Activated CD4-positive, alpha-beta memory T cell treated with anti-CD3 and anti-CD28 coated beads, Interleukin-2, amount 10 ng/mL, durations not matched to agents 7 days and 5 days (primary cell): Measurements from ENCODE around the gene ZMAT5. TPM values are rescaled to one million over a fixed set of nuclear protein-coding genes. Genes with fewer than 3 reads are reported as not detected.

Experiments
- CTCF ChIA-PET: fragments of 350-600 bp; sonication (Branson Sonifier 250); formaldehyde crosslinking; loops from one replicate; lab custom pipeline; 2021; ENCODE audit warnings: antibody characterized with exemption, inconsistent platforms; lab: Charles Lee
- POLR2A ChIA-PET: fragments of 350-600 bp; sonication (Branson Sonifier 250); formaldehyde crosslinking; loops from one replicate; lab custom pipeline; 2021; ENCODE audit warnings: antibody characterized with exemption; lab: Charles Lee
- DNase-seq: peaks from one replicate; pipeline ENCODE4 v3.0.0-alpha.2; 2020
- H3K27ac Mint-ChIP-seq: one replicate; pipeline ENCODE4 v1.8.0; 2021; ENCODE audit warnings: mild to moderate bottlenecking, mixed read lengths
- H3K27me3 Mint-ChIP-seq: one replicate; pipeline ENCODE4 v1.8.0; 2021; ENCODE audit warnings: mixed read lengths
- H3K36me3 Mint-ChIP-seq: one replicate; pipeline ENCODE4 v1.8.0; 2021; ENCODE audit warnings: low read depth, mixed read lengths
- H3K4me1 Mint-ChIP-seq: one replicate; pipeline ENCODE4 v1.8.0; 2021; ENCODE audit warnings: mixed read lengths
- H3K4me3 Mint-ChIP-seq: one replicate; pipeline ENCODE4 v1.8.0; 2021; ENCODE audit warnings: mild to moderate bottlenecking, mixed read lengths
- H3K9me3 Mint-ChIP-seq: one replicate; pipeline ENCODE4 v1.8.0; 2021; ENCODE audit warnings: mixed read lengths
- total RNA-seq, 2 experiments: library from RNA; stranded (reverse); gene quantifications; one replicate each; pipeline ENCODE4 v1.2.3, GENCODE V29; 2021

The ZMAT5 gene
- total RNA-seq, 2 experiments from 2014 or later: 23.1 to 26.4 TPM

DNA sequence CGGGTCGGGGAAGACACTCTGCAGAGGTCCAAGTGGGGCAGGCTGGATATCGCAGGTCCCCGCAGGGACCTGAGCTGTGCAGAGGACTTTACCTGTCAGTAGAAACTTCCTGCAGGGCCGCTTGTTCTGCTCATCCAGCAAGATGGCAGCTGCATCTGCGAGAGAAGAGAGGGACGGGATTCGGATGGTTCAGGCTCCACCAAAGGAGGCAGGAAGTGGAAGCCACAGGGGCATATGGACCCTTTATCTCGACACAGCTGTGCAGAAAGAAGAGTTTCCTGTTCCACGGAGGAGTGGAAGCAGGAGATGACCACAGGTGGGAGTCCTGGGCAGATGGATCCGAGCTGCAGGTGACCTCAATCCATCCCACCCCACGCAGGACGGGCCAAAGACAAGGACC lies 24.5 kb downstream of the ZMAT5 start:
- no peak for DNase-seq
- H3K27ac Mint-ChIP-seq: no peak overlapping the region
- H3K36me3 Mint-ChIP-seq: peaks cover 8% of the 10 kb centered on the region
- H3K9me3 Mint-ChIP-seq: no peaks in the 10 kb centered on the region
- no peak overlapping the region for H3K4me3 Mint-ChIP-seq
- ChIA-PET CTCF (no interaction called here), POLR2A (interaction anchor here (0.9 to 1.1 kb wide), 3 partner anchors 9 to 24 kb away, joined by 3 read pairs; partner anchors contain the start of gene ZMAT5)
- no peaks in the 10 kb centered on the region for H3K27me3 Mint-ChIP-seq
- no peaks in the 10 kb centered on the region for H3K4me1 Mint-ChIP-seq

DNA sequence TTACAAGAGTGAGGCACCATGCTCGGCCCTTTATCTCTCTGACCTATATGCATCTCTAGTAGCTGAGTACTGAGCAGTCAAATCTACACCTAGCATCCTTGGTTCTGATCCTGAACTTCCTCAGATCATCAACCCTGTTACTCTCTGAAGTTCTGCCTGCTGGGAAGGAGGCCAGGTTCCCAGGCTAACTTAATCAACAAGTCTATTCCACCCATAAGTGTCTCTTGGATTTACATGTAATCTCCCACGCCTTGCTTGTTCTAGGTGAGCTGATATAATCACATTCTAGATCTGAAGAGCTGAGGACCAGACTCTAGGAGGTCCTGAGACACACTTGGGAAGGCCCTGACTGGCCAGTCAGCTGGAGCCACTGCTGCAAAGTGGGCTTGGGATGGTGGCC lies 24.9 kb downstream of the ZMAT5 start:
- H3K27me3 Mint-ChIP-seq: no peaks in the 10 kb centered on the region
- no peaks in the 10 kb centered on the region for H3K9me3 Mint-ChIP-seq
- no peak overlapping the region for H3K27ac Mint-ChIP-seq
- POLR2A ChIA-PET: interaction anchor here (0.9 to 1.1 kb wide), 3 partner anchors 9 to 25 kb away, joined by 3 read pairs; partner anchors contain the start of gene ZMAT5
- H3K4me3 Mint-ChIP-seq: no peak overlapping the region
- CTCF ChIA-PET: no interaction called here
- DNase-seq: no peak
- H3K36me3 Mint-ChIP-seq: peaks cover 8% of the 10 kb centered on the region
- H3K4me1 Mint-ChIP-seq: no peaks in the 10 kb centered on the region

DNA sequence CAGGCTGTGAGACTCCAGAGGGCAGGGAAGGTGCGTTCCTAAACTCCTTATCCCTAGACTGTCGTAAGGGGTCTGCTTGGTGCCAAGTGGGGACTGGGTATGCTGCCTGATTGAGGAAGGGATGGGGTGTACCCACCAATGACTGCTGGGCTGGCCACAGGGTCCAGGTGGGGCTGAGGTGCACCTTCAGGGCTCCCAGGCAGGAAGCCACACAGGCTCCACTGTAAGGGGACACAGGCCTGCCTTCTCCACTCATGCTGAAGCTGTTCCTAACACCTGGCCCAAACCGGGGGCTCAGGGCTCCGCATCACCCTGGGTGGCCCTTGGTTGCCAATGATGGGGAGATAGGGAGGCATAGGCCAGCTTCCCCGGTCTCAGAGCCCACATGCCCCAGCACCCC lies 26.6 kb downstream of the ZMAT5 start:
- Mint-ChIP-seq H3K27me3 (no peaks in the 10 kb centered on the region), H3K27ac (no peak overlapping the region), H3K4me1 (no peaks in the 10 kb centered on the region), H3K4me3 (no peak overlapping the region), H3K36me3 (no peaks in the 10 kb centered on the region), H3K9me3 (no peaks in the 10 kb centered on the region)
- no peak for DNase-seq
- ChIA-PET CTCF (no interaction called here), POLR2A (no interaction called here)

DNA sequence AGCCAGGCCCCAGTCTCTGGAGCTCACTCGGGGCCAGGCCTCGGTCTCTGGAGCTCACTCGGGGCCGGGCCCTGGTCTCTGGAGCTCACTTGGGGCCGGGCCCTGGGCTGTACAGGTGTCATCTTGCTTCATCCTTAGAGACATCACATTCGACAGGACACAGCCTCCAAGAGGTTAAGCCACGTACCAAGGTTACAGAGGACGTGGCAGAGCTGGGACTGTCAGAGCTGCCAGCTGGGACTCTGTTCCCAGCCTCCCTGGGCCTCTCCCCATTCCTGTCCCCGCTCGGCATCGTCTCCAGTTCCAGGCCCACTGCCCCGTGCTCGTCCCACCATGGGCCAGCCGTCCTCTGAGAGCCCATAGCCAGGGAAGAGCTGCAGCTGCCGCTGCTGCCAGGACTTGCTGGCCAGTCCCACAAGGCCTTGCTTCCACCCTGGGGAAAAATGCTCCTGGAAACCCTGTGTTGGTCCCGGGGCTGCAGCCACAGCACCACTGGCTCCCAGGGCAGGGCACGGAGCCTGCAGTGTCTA lies 27.4 kb downstream of the ZMAT5 start:
- Mint-ChIP-seq H3K4me3 (no peak overlapping the region), H3K36me3 (no peaks in the 10 kb centered on the region), H3K4me1 (no peaks in the 10 kb centered on the region), H3K9me3 (no peaks in the 10 kb centered on the region), H3K27me3 (no peaks in the 10 kb centered on the region), H3K27ac (no peak overlapping the region)
- CTCF ChIA-PET: no interaction called here
- POLR2A ChIA-PET: interaction anchor here (0.5 kb wide), 1 partner anchor 18 kb away, joined by 3 read pairs; no protein-coding TSS in a partner anchor
- no peak for DNase-seq

DNA sequence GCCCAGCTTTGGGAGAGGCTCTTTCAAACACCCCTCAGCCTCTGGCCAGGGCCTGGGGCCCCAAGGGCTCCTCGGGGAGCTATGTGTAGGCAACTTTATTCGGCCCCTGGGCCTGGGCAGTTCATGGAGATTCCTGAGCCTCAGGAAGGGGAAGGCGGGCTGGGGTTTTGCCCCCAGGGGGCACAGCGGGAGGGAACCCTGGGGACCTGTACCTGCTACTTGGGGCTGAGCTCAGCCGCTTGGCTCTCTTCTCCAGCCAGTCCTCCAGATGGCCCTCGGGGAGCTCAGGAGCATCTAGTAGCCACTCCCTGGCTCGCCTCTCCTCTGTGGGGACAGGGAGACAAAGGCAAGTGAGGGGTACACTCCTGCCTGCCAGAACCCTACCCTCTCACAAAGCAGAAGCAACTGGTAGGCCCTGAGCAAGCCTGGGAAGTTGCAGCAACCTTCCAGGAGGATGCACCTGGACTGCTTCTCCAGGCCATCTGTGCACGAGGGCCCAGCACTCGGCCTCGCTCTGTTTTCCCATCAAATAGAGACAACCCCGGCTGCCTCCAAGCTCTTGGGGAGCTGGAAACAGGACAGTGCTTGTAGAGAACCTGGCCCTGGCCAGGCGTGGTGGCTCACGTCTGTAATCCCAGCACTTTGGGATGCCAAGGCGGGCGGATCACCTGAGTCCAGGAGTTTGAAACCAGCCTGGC lies 28.5 kb downstream of the ZMAT5 start:
- Mint-ChIP-seq H3K4me1 (no peaks in the 10 kb centered on the region), H3K27me3 (no peaks in the 10 kb centered on the region), H3K9me3 (no peaks in the 10 kb centered on the region), H3K4me3 (no peak overlapping the region), H3K36me3 (no peaks in the 10 kb centered on the region), H3K27ac (no peak overlapping the region)
- ChIA-PET POLR2A (no interaction called here), CTCF (interaction anchor here (0.6 to 1.1 kb wide), 2 partner anchors 37 to 350 kb away, joined by 3 read pairs; partner anchors contain the start of gene AP1B1)
- no peak for DNase-seq

DNA sequence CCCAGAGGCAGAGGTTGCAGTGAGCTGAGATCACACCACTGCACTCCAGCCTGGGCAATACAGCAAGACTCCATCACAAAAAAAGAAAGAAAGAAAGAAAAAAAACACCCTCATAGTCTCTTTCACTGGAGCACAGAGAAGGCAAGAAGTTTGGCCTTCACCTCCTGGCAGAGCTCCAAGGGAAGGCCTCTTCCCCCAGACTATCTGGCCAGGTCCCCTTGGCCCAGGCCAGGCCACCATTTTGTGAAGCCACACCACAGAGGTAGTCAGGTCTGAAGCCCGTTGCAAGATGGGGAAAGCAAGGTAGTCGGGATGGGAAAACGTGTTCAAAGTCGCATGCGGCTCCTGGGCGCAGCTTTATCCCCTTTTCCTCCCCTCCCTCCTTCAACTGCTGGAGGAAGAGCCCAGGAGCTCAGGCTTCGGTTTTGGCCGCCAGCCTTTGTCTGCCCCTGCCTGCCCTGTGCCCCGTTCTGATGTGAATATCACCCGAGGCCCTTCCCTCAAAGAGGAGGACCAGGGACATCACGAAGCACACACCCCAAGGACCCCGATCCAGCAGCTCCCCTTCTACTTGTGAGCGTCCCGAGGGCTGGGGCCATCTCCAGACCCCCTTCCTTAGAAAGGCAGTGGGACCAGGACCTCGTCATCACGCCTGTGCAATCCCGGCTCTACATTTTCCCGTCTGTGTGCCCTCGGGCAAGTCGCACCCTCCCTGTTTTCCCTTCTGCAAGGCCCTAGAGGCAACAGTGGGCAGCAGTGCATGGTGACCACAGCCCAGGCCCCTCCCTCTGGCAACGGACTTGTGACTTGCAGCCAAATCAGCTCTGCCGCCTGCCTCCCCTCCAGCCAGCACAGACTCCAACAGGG lies 29.3 kb downstream of the ZMAT5 start:
- no peaks in the 10 kb centered on the region for H3K4me1 Mint-ChIP-seq
- no peak overlapping the region for H3K4me3 Mint-ChIP-seq
- no peaks in the 10 kb centered on the region for H3K36me3 Mint-ChIP-seq
- H3K9me3 Mint-ChIP-seq: no peaks in the 10 kb centered on the region
- POLR2A ChIA-PET: no interaction called here
- DNase-seq: no peak
- H3K27me3 Mint-ChIP-seq: no peaks in the 10 kb centered on the region
- CTCF ChIA-PET: interaction anchor here (1.1 kb wide), 1 partner anchor 36 kb away, joined by 3 read pairs; no protein-coding TSS in a partner anchor
- no peak overlapping the region for H3K27ac Mint-ChIP-seq

DNA sequence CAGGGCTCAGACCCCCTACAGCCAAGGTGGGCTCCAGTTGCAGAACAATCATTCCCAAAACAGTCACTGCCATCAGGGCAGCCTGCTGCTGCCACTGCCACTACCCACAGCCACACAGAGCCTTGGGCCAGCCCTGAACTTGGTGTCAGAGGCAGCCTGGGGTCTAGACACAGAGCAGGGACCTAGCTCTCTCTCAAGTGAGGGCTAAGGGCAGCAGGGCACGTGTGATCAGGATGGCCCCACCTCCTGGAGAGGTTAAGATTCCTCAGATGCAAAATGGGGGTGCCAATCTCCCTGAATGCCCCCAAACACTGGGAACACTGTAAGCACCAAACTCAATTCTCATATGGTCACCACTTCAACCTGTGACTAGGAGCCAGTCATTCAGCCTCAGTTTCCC lies 31.4 kb downstream of the ZMAT5 start:
- H3K27me3 Mint-ChIP-seq: no peaks in the 10 kb centered on the region
- no peaks in the 10 kb centered on the region for H3K4me1 Mint-ChIP-seq
- H3K27ac Mint-ChIP-seq: no peak overlapping the region
- H3K4me3 Mint-ChIP-seq: no peak overlapping the region
- no peak for DNase-seq
- ChIA-PET POLR2A (no interaction called here), CTCF (no interaction called here)
- H3K36me3 Mint-ChIP-seq: no peaks in the 10 kb centered on the region
- no peaks in the 10 kb centered on the region for H3K9me3 Mint-ChIP-seq

DNA sequence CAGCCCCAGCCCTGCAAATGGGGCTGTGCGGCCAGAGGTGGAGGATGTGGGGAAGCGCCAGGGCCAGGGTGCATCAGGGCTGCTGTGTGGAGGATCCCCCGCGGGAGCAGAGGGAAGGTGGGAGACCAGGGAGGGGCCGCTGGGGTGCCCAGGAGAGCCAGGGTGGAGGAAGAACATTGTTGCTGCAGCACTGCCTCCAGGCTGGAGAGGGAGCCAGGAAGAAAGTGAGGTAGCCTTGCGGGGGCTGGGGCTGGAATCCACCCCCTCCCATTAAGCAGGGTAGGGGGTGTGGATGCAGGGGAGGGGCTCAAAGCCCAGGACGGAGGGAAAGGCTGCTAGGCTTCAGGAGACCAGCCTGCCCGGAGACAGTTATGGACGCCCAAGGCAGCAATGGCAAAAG lies 32.0 kb downstream of the ZMAT5 start:
- no peak overlapping the region for H3K4me3 Mint-ChIP-seq
- no peaks in the 10 kb centered on the region for H3K4me1 Mint-ChIP-seq
- ChIA-PET POLR2A (no interaction called here), CTCF (no interaction called here)
- H3K36me3 Mint-ChIP-seq: no peaks in the 10 kb centered on the region
- H3K9me3 Mint-ChIP-seq: no peaks in the 10 kb centered on the region
- no peak overlapping the region for H3K27ac Mint-ChIP-seq
- H3K27me3 Mint-ChIP-seq: no peaks in the 10 kb centered on the region
- no peak for DNase-seq

DNA sequence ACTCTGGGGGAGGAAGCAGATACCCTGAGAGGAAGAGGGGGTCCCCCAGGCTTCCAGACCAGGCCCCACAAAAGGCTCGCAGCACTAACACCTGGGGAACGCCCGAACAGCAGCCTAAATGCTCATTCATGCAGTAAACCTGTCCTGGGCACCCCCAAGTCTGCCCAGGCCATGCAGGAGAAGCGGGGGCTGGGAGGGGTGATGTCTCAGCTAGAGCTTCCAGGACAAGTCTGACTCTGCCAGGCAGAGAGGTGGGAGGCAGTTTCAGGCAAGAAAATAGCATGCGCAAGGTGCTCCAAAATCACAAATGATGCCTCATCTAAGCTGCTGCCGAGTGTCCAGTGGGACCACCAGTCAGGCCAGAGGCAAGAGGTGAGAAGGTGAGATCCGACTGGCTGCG lies 32.4 kb downstream of the ZMAT5 start:
- Mint-ChIP-seq H3K27ac (no peak overlapping the region), H3K36me3 (no peaks in the 10 kb centered on the region), H3K4me1 (no peaks in the 10 kb centered on the region), H3K9me3 (no peaks in the 10 kb centered on the region), H3K27me3 (no peaks in the 10 kb centered on the region), H3K4me3 (no peak overlapping the region)
- CTCF ChIA-PET: no interaction called here
- no peak for DNase-seq
- POLR2A ChIA-PET: no interaction called here

DNA sequence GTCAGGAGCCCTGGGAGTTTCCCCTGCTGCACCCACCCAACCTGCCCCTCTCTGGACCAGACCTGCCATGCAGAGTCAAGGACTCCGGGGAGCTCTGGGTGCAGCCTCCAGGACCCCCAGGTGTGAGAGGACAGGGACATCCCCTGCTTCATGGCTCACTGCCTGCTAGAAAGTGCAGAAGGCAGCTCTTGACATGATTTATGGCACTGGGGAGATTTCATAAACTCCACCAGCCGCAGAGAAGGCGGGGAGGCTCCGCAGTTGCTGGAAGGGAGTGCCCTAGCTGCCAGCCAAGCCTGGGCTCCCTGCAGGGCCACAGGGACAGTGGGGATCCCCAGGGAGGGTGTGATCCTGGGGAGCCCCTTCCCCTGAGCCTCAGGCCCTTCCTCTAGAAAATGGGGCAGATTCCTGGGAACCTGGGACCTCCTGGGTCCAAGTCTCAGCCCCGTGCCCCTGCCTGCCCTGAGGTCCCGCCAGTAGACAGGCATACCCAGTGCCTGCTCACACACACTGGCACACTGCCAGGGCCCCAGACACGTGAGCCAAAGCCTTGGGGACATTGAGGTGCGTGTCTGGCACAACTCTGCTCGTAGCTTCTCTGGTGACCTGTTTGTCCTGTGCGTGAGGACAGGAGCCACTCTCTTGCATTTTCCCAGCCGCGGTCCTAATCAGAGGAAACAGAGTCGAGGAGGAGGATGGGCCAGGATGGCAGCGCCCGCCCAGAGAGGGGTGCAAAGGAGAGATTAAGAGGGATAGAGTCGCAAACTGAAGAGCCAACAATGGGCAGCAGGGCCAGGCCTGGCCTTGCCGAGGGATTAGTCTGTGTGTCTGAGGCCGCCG lies 33.2 kb downstream of the ZMAT5 start:
- no peak overlapping the region for H3K4me3 Mint-ChIP-seq
- CTCF ChIA-PET: no interaction called here
- no peak overlapping the region for H3K27ac Mint-ChIP-seq
- POLR2A ChIA-PET: interaction anchor here (0.6 kb wide), 1 partner anchor 144 kb away, joined by 3 read pairs; no protein-coding TSS in a partner anchor
- H3K4me1 Mint-ChIP-seq: no peaks in the 10 kb centered on the region
- DNase-seq: no peak
- H3K9me3 Mint-ChIP-seq: no peaks in the 10 kb centered on the region
- no peaks in the 10 kb centered on the region for H3K36me3 Mint-ChIP-seq
- H3K27me3 Mint-ChIP-seq: no peaks in the 10 kb centered on the region

DNA sequence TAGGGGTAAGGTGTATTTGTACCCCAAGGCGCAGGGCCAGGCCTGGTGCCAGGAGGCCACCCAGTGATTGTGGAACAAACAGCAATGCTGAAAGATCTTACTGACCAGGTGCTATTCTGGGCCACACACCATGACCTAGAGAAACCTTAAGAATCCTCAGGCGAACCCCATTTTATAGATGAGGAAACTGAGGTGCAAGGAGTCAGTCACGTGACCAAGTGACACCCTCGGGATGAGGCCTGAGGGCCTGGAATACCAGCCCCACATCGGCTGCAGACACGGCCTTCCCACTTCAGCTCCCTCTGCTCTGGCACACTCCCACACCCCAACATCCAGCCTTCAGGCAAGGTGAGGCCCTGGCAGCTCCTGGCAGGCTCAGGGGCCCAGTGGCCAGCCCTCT lies 33.9 kb downstream of the ZMAT5 start:
- Mint-ChIP-seq H3K9me3 (no peaks in the 10 kb centered on the region), H3K27ac (no peak overlapping the region), H3K4me1 (no peaks in the 10 kb centered on the region), H3K27me3 (no peaks in the 10 kb centered on the region), H3K4me3 (no peak overlapping the region), H3K36me3 (no peaks in the 10 kb centered on the region)
- ChIA-PET POLR2A (interaction anchor here (0.6 kb wide), 1 partner anchor 144 kb away, joined by 3 read pairs; no protein-coding TSS in a partner anchor), CTCF (interaction anchor here (0.9 kb wide), 1 partner anchor 31 kb away, joined by 4 read pairs; no protein-coding TSS in a partner anchor)
- DNase-seq: no peak

DNA sequence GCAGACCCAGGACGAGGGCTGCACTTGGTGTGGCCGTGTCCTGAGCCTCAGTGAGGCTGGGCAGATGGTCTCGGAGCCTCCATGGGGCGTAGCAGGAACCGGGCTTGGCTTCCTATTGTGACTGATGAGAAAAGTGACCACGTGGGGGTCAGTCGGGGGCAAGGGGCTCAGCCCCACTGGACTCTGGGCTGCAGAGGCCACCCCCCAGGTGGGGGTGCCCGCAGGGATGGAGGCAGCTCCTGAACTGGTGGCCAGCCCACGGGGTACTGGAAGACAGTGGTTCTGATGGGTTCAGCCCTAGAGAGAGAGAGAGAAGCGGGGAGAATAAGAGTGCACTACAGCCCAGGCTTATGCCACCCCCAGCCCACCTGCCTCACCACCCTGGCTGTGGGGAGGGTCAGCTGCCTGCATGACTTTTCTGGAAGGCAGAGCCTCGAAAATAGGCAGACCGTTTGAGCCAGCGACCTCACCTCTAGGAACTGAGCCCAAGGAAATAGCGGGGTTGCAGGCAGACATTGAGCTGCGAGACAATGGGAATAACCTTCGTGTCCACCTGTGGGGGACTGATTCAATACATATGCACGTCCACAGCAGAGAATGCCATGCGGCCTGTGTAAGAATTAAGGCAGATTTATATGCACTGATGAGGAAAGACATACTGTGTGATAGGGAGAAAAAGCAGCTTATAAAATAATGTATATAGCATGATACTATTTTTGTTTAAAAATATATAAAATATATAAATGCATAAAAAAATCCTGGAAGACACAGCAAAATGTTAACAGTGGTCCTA lies 35.6 kb downstream of the ZMAT5 start:
- DNase-seq: no peak
- Mint-ChIP-seq H3K9me3 (no peaks in the 10 kb centered on the region), H3K36me3 (no peaks in the 10 kb centered on the region), H3K4me1 (no peaks in the 10 kb centered on the region), H3K27me3 (no peaks in the 10 kb centered on the region), H3K27ac (no peak overlapping the region), H3K4me3 (no peak overlapping the region)
- CTCF ChIA-PET: no interaction called here
- POLR2A ChIA-PET: no interaction called here
